Mesenchymal stem cell (in vitro differentiated cells and primary cell): ENCODE data around the gene ANKRD29.

ENCODE experiments used
- DNase-seq: peaks from one replicate; pipeline ENCODE4 v3.0.0-alpha.2; 2013
- H2AFZ ChIP-seq: one replicate; pipeline ENCODE4 v1.6.1; 2013; ENCODE audit warnings: low read depth, mild to moderate bottlenecking, control low read depth, inconsistent platforms, low read length, moderate library complexity
- H2AK5ac ChIP-seq: 2 replicates; pipeline ENCODE4 v1.6.1; 2013; ENCODE audit warnings: low read length, moderate library complexity, mild to moderate bottlenecking, inconsistent platforms; ENCODE audit not compliant: severe bottlenecking
- H2BK120ac ChIP-seq: one replicate; pipeline ENCODE4 v1.6.1; 2013; ENCODE audit warnings: low read depth, mild to moderate bottlenecking, inconsistent platforms, low read length, moderate library complexity
- H2BK12ac ChIP-seq, 2 experiments: one replicate each; pipeline ENCODE4 v1.6.1; 2013; ENCODE audit warnings: inconsistent platforms in 2 of 2, low read length in 2 of 2, mild to moderate bottlenecking in 2 of 2, moderate library complexity in 2 of 2, control low read depth in 1 of 2
- H2BK15ac ChIP-seq: one replicate; pipeline ENCODE4 v1.6.1; 2013; ENCODE audit warnings: mild to moderate bottlenecking, low read depth, inconsistent platforms; ENCODE audit not compliant: poor library complexity, severe bottlenecking
- H2BK5ac ChIP-seq: 2 replicates; pipeline ENCODE4 v1.6.1; 2013; ENCODE audit warnings: low read depth, mild to moderate bottlenecking, low read length, control low read depth, inconsistent platforms; ENCODE audit not compliant: poor library complexity, severe bottlenecking
- H3K14ac ChIP-seq, 2 experiments: one replicate each; pipeline ENCODE4 v1.6.1; 2013; ENCODE audit warnings: inconsistent platforms in 2 of 2, low read length in 2 of 2, control low read depth in 1 of 2, mild to moderate bottlenecking in 1 of 2, moderate library complexity in 1 of 2
- H3K18ac ChIP-seq, 2 experiments: one replicate each; pipeline ENCODE4 v1.6.1; 2013; ENCODE audit warnings: inconsistent platforms in 2 of 2, low read length in 2 of 2, control low read depth in 1 of 2, low read depth in 1 of 2, mild to moderate bottlenecking in 1 of 2
- H3K23ac ChIP-seq, 2 experiments: one replicate each; pipeline ENCODE4 v1.6.1; 2013; ENCODE audit warnings: inconsistent platforms in 2 of 2, low read length in 2 of 2, mild to moderate bottlenecking in 2 of 2, moderate library complexity in 2 of 2, control low read depth in 1 of 2
- H3K27ac ChIP-seq: 2 replicates; pipeline ENCODE4 v1.5.1; 2013; ENCODE audit warnings: mild to moderate bottlenecking, moderate library complexity, low read length, control low read depth, inconsistent platforms; ENCODE audit not compliant: poor library complexity, severe bottlenecking
- H3K27me3 ChIP-seq, 2 experiments: 2 replicates each; pipeline versions ENCODE4 v1.6.1 to v1.7.0; 2013; ENCODE audit warnings: low read length in 2 of 2, mild to moderate bottlenecking in 2 of 2, moderate library complexity in 2 of 2, control low read depth in 1 of 2, inconsistent platforms in 1 of 2; ENCODE audit not compliant: control insufficient read depth in 1 of 2, insufficient read depth in 1 of 2
- H3K36me3 ChIP-seq, 2 experiments: 2 replicates each; pipeline versions ENCODE4 v1.6.1 to v1.7.0; 2013; ENCODE audit warnings: low read length in 2 of 2, control low read depth in 1 of 2, inconsistent platforms in 1 of 2, low read depth in 1 of 2, mild to moderate bottlenecking in 1 of 2; ENCODE audit not compliant: insufficient read depth in 2 of 2, control insufficient read depth in 1 of 2
- H3K4ac ChIP-seq, 2 experiments: one replicate each; pipeline ENCODE4 v1.6.1; 2013; ENCODE audit warnings: inconsistent platforms in 2 of 2, low read length in 2 of 2, mild to moderate bottlenecking in 2 of 2, moderate library complexity in 2 of 2, control low read depth in 1 of 2, low read depth in 1 of 2
- H3K4me1 ChIP-seq: 2 replicates; pipeline ENCODE4 v1.6.1; 2013; ENCODE audit warnings: low read depth, low read length, control low read depth; ENCODE audit not compliant: control insufficient read depth, insufficient read depth
- H3K4me2 ChIP-seq: 2 replicates; pipeline ENCODE4 v1.6.1; 2013; ENCODE audit warnings: low read length, mild to moderate bottlenecking, inconsistent platforms; ENCODE audit not compliant: poor library complexity, severe bottlenecking
- H3K4me3 ChIP-seq, 2 experiments: 2 replicates each; pipeline versions ENCODE4 v1.5.1 to v1.7.0; 2013; ENCODE audit warnings: low read length in 2 of 2, mild to moderate bottlenecking in 2 of 2, control low read depth in 1 of 2, low read depth in 1 of 2; ENCODE audit not compliant: insufficient read depth in 1 of 2
- H3K79me1 ChIP-seq: replicated peaks from 2 replicates; pipeline ENCODE4 v1.6.1; 2013; ENCODE audit warnings: mild to moderate bottlenecking, control low read depth, low read length, inconsistent platforms; ENCODE audit not compliant: poor library complexity, severe bottlenecking
- H3K9ac ChIP-seq: 2 replicates; pipeline ENCODE4 v1.7.0; 2013; ENCODE audit warnings: mild to moderate bottlenecking, low read length, moderate library complexity
- H3K9me3 ChIP-seq: 2 replicates; pipeline ENCODE4 v1.7.0; 2013; ENCODE audit warnings: mild to moderate bottlenecking, low read length; ENCODE audit not compliant: control insufficient read depth
- H4K8ac ChIP-seq: one replicate; pipeline ENCODE4 v1.6.1; 2013; ENCODE audit warnings: inconsistent platforms, mild to moderate bottlenecking, low read length, moderate library complexity
- H4K91ac ChIP-seq: one replicate; pipeline ENCODE4 v1.6.1; 2013; ENCODE audit warnings: mild to moderate bottlenecking, low read length, inconsistent platforms
- WGBS: methylation state at CpG from one replicate; pipeline ENCODE4 v1.1.7; 2013; ENCODE audit warnings: mixed read lengths; 5-methylcytosine and 5-hydroxymethylcytosine counted together

Gene ANKRD29

GRCh38 chr18:23575309-23575651 is 87.4 kb downstream of the ANKRD29 start:
- DNase-seq = no peak
- H3K36me3 ChIP-seq = peaks cover 18 to 75% of the 10 kb centered on the region in 2 experiments
- H2AK5ac ChIP-seq = peak overlapping the region; percentile 76
- peak overlapping the region; percentile 19 for H4K8ac ChIP-seq
- no peak overlapping the region for H3K4me3 ChIP-seq
- H3K4me2 ChIP-seq = no peak overlapping the region
- H4K91ac ChIP-seq = no peak overlapping the region
- H2BK120ac ChIP-seq = no peak overlapping the region
- no peaks in the 10 kb centered on the region for H3K27me3 ChIP-seq
- no peak overlapping the region for H3K27ac ChIP-seq
- no peak overlapping the region for H3K14ac ChIP-seq
- H3K79me1 ChIP-seq = peaks cover 25% of the 10 kb centered on the region
- H2BK5ac ChIP-seq = no peak overlapping the region
- peaks cover 11% of the 10 kb centered on the region for H3K4me1 ChIP-seq
- H3K9ac ChIP-seq = no peak overlapping the region
- peak overlapping the region in 1 of 2 experiments; percentile 12 for H2BK12ac ChIP-seq
- peak overlapping the region; percentile 5 to 81 for H3K18ac ChIP-seq
- H3K9me3 ChIP-seq = no peaks in the 10 kb centered on the region
- no peak overlapping the region for H2AFZ ChIP-seq
- no peak overlapping the region for H3K23ac ChIP-seq
- H2BK15ac ChIP-seq = no peak overlapping the region
- WGBS = 97% methylated on average over 5 of the region's 7 CpGs
- no peak overlapping the region for H3K4ac ChIP-seq

GRCh38 chr18:23574611-23575308 is 88.0 kb downstream of the ANKRD29 start:
- Histone ChIP-seq H3K4me2 (no peak overlapping the region), H2BK12ac (no peak overlapping the region), H3K4me3 (no peak overlapping the region), H3K27me3 (no peaks in the 10 kb centered on the region), H2BK15ac (no peak overlapping the region), H4K8ac (peak overlapping the region; percentile 19), H3K23ac (no peak overlapping the region), H2AFZ (no peak overlapping the region), H3K9ac (peak overlapping the region; percentile 69), H2AK5ac (peak overlapping the region; percentile 76), H3K18ac (no peak overlapping the region), H4K91ac (no peak overlapping the region), H3K36me3 (peaks cover 18 to 75% of the 10 kb centered on the region in 2 experiments), H3K79me1 (peaks cover 28% of the 10 kb centered on the region), H2BK120ac (no peak overlapping the region), H3K27ac (peak overlapping the region; percentile 68), H2BK5ac (no peak overlapping the region), H3K14ac (no peak overlapping the region), H3K4ac (no peak overlapping the region), H3K4me1 (peaks cover 11% of the 10 kb centered on the region), H3K9me3 (no peaks in the 10 kb centered on the region)
- WGBS = 52% methylated on average over 3 of the region's 5 CpGs
- DNase-seq = peak; percentile 53

- Histone ChIP-seq H3K4ac (peak overlapping the region in 1 of 2 experiments; percentile 60), H2BK5ac (no peak overlapping the region), H2BK12ac (no peak overlapping the region), H3K4me2 (peak overlapping the region; percentile 5), H3K9me3 (no peaks in the 10 kb centered on the region), H2AFZ (no peak overlapping the region), H3K27ac (peak overlapping the region; percentile 68), H3K18ac (peak overlapping the region in 1 of 2 experiments; percentile 45), H3K9ac (peak overlapping the region; percentile 69), H2BK120ac (no peak overlapping the region), H2BK15ac (no peak overlapping the region), H3K36me3 (peaks cover 20 to 78% of the 10 kb centered on the region in 2 experiments), H3K27me3 (no peaks in the 10 kb centered on the region), H3K14ac (no peak overlapping the region), H4K91ac (no peak overlapping the region), H4K8ac (no peak overlapping the region), H3K4me1 (peaks cover 10% of the 10 kb centered on the region), H3K79me1 (peaks cover 33% of the 10 kb centered on the region), H3K23ac (no peak overlapping the region), H3K4me3 (no peak overlapping the region), H2AK5ac (peak overlapping the region; percentile 53)
- WGBS = 7% methylated on average over 5 of the region's 6 CpGs
- DNase-seq = peak; percentile 82
Measured at GRCh38 chr18:23573626-23574431, 88.9 kb downstream of the ANKRD29 start.

GRCh38 chr18:23573020-23573419 is 89.7 kb downstream of the ANKRD29 start:
- Histone ChIP-seq H2BK120ac (no peak overlapping the region), H2BK15ac (no peak overlapping the region), H3K14ac (no peak overlapping the region), H3K9me3 (no peaks in the 10 kb centered on the region), H3K4me3 (no peak overlapping the region), H3K27me3 (no peaks in the 10 kb centered on the region), H3K36me3 (peaks cover 17 to 80% of the 10 kb centered on the region in 2 experiments), H2AFZ (no peak overlapping the region), H3K4ac (no peak overlapping the region), H4K8ac (no peak overlapping the region), H3K9ac (peak overlapping the region; percentile 69), H2AK5ac (no peak overlapping the region), H4K91ac (no peak overlapping the region), H3K79me1 (peaks cover 30% of the 10 kb centered on the region), H2BK5ac (no peak overlapping the region), H3K4me2 (no peak overlapping the region), H2BK12ac (no peak overlapping the region), H3K23ac (no peak overlapping the region), H3K27ac (no peak overlapping the region), H3K4me1 (peaks cover 6% of the 10 kb centered on the region), H3K18ac (no peak overlapping the region)
- 96% methylated on average over 3 of the region's 4 CpGs for WGBS
- no peak for DNase-seq
